ENCODE results near the gene DFFA.

DNA sequence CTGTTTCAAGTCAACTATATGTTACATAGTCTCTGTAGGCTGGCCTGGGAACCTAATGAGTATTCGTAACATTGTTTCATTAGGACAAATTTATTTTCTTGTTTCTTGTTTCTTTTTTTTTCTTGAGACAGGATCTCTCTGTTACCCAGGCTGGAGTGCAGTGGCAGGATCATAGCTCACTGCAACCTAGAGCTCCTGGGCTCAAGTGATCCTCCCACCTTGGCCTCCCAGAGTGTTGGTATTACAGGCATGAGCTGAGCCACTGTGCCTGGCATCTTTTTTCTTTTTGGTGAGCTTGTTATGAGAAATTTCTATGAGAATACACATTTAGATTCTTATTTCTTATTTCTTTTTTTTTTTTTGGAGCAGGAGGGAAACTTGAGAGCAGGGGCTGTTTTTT is 35.3 kb downstream of the DFFA start:
- TF ChIP-seq, protein P1, sequence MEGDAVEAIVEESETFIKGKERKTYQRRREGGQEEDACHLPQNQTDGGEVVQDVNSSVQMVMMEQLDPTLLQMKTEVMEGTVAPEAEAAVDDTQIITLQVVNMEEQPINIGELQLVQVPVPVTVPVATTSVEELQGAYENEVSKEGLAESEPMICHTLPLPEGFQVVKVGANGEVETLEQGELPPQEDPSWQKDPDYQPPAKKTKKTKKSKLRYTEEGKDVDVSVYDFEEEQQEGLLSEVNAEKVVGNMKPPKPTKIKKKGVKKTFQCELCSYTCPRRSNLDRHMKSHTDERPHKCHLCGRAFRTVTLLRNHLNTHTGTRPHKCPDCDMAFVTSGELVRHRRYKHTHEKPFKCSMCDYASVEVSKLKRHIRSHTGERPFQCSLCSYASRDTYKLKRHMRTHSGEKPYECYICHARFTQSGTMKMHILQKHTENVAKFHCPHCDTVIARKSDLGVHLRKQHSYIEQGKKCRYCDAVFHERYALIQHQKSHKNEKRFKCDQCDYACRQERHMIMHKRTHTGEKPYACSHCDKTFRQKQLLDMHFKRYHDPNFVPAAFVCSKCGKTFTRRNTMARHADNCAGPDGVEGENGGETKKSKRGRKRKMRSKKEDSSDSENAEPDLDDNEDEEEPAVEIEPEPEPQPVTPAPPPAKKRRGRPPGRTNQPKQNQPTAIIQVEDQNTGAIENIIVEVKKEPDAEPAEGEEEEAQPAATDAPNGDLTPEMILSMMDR (IDR thresholded peaks at IDR 0.05): no peak
- TF ChIP-seq POLR2A (IDR thresholded peaks at IDR 0.05): no peak

All from breast epithelium (tissue), 3 donors.